Measurements from ENCODE around the gene ITGA8.
"Not testable (repeated sequence)": the region's sequence is repeated elsewhere in the genome, so short reads cannot be mapped to it uniquely, and the experiment has no call there.

ITGA8 gene

DNA sequence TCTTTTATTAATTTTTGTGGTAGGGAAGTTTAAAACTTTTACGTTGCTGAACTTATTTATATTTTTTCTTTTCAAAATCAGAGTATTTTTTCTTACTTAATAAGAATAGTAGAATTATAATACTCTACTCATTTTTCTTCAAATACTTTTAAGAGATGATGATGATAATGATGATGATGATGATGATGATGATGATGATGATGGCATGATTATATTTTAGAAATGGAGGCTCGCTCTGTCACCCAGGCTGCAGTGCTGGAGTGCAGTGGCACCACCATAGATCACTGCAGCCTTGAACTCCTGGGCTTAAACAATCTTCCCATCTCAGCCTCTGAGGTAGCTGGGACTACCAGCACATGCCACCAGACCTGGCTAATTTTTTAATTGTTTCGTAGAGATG lies 230.3 kb downstream of the ITGA8 start:
- DNase-seq = no peak

DNA sequence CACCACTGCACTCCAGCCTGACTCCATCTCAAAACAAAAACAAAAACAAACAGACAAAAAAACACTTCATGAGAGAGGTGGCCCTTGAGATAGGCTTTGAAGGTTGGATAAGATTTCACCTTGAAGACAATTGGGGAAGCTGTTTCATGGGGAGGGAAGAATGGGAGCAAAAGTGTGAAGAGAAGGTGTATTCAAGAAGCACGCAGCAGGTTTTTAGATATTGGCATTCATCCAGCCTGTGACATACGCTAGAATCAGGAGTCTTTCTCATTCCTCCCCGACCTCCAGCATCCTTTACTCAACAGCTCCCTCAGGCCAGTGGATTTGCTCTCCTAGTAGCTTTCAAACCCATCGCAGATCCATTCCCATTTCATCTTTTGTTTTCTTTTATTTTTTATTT lies 232.3 kb downstream of the ITGA8 start:
- DNase-seq = no peak

DNA sequence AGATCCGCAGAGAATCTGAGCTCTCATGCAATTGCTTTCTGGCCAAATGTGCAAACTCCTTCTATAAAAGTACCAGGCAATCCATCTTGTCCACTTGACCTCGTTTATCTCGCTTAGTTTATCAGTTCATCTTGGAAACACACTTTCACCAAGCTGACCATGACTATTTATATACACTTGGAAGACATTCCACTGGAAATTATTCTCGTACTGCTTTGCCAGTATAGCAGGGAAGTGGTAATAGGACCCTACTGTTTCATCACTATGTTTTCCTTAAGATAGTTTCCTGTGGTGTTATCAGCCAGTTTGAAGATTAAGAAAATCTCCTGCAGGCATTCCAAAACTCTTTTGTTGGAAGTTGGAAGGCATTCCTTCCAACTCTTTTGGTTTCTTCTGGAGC lies 233.3 kb downstream of the ITGA8 start:
- no peak for DNase-seq

DNA sequence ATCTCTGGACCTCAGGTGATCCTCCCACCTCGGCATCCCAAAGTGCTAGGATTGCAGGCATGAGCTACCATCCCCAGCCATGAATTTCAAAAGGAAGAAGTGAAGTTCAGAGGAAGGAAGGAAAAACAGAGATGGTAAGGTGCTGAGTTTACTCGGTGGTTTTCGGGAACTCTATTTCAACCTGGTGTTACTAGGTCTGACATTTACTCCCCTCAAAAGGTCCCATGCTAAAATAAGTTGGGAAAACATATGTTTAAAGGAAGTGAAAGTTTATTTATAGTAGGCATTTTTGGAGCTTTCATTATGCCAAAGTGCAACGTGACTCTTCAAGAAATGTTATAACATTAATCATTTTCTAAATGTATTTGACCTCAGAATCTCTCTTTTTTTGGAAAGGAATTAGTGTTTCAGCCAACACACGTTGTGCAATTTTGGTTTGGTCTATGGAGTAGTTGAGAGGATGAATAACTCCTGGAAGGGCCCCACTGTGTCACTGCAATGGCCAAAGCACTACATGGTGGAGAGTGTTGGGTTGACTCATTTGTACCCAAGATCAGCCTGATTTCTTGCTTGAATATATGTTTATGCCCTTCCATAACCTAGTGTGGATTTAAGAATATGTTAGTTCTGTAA lies 233.9 kb downstream of the ITGA8 start:
- no peak for DNase-seq

DNA sequence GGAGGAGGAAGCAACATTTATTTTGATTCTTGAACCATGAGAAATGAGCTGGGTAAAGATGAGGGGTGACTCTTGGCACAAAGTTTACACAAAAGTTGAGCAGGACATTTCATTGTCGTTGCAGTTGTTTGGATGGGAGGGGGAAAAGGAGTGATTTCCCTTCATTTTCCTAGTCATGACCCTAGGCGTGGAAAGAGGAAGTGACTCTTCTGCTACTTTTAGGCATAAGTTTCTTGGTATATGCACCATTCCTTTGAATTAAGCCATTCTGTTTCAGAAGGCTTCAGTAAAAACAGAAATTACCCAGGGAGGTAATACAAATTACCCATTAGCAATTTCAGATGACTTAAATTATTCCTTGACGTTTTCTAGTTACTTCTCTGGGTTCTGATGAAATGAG lies 234.7 kb downstream of the ITGA8 start:
- DNase-seq = no peak

DNA sequence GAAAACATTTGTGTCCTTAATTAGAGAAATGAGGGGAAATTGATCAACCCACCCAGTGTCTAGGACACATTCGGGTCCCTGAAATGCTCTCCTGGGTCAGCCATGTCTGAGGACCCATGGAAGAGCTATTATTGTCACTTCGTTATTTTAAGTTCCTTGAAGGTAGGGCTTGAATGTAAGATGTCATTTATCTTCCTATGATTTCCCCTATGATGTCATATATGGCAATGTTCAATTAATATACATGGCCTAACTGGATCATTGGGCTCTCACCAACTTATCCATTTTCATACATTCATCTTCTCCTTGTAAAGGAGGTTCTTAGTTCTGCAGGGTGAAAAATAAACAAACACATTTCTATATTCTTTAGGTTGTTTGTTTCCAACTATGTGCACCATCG lies 235.6 kb downstream of the ITGA8 start:
- no peak for DNase-seq

DNA sequence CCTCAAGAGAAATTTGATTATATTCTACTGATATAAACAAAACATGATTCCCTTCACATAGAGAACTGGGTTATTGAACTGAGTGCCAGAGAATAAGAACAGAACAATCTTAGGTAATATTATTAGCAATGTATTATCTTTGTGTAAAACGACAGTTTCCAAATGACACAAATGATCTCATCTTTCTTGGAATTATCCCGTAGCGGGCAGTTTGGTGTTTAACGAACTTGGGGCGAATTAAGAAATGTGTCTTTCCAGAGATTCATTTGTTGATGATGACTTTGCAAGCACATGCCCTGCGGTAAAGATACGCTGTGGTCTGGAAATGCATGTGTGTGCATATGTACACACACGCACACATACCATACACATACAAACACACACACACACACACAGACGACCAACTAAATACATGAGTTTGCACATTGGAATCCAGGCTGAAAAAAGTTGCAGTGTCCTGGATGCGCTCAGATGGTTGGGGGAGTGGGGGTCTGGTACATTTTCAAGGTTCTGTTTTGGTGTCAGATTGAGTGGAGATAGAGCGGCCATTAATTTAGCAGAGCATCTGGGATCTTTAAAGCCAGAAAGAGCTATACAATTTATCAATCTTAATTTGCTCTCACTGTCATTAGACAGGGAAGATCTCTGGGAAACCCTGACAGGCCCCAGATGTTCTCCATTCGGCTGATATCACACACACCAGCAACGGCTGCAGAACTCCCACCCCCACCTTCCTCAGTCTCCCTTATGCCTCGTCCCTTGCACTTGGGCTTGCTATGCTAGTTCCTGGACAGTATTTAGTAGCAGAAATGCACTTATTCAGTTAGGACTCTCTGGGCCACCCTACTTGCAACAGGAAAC lies 236.3 kb downstream of the ITGA8 start:
- no peak for DNase-seq

DNA sequence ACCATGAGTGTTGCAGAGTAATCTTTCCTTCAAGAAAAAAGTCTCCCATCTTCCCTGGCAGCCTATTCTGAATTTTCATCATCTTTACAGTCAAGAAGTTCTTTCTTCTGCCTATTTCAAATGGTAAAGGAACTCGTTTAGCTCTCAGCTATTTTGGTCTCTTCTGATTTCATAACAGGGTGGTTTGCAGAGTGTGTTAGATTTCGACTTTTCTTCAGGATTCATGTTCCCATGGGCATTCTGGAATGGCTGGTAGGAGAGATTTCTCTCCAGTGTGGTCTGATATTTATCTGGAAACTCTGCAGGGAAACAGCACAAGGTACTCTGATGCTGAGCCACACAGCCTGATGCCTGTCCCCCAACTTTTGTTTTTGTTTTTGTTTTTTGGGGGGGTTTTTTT lies 237.6 kb downstream of the ITGA8 start:
- DNase-seq = no peak

DNA sequence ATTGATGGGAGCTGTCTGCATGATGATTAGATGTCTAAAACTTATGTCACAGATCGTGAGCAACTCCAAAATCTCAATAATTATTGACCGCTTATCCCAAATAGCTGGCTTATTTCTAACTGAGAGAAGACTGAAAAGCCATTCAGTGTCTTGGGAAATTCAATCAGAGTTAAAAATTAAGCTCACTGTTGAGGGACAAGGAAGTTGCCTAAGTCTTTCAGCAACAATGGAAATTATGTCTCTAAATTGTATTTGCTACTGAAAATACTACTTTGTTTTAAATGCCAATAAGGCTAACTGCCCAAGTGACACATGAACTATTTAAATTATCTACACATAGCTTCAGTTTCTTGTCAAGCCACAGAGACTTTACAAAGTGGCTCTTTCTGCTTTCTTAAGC lies 240.8 kb downstream of the ITGA8 start:
- no peak for DNase-seq

DNA sequence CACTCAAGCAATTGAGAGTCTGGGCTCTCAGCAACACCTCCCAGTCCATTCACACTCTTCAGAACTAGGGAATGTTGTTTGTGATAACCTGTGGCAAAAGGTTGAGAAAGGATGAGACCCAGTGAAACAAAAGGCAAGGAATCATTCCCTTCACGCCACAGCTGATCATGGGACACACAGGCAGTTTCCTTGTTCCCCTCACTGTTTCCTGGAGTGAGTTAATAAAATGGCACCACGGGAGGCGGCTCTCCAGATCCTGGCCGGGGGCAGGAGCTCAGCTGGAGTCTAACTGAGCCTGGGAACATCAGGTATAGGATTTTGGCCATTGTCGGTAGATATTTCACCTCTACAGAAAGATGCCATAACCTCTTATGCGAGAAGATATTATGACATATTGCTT lies 241.3 kb downstream of the ITGA8 start:
- DNase-seq = no peak

DNA sequence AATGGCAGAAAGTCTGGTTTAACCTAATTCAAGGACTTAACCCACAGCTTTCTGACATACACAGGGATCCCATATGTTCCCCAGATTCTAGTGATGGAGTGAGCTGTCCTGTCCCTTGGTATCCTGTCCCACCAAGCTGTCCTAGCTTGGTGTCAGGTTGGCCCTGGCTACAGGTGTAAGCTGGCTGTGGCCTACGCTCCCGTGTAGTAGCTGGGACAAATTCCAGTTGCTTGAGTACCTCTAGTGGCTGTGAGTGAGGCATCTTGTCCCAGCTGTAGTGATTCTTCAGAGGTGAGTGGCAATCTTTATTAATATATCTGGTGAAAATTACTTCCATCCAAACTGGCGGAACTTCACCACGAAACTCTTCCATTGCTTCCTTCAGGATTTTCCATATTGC lies 243.4 kb downstream of the ITGA8 start:
- DNase-seq = no peak

DNA sequence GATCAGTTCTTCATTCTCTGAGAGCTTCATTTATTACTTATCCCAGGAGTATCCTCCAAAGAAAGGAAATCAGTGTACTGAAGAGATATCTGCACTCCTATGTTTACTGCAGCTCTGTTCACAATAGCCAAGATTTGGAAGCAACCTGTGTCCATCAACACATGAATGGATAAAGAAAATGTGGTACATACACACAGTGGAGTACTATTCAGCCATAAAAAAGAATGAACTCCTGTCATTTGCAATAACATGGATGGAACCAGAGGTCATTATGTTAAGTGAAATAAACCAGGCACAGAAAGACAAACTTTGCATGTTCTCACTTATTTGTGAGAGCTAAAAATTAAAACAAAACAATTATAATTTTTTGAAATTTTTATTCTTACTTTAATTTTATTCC lies 244.3 kb downstream of the ITGA8 start:
- DNase-seq = not testable (repeated sequence)

DNA sequence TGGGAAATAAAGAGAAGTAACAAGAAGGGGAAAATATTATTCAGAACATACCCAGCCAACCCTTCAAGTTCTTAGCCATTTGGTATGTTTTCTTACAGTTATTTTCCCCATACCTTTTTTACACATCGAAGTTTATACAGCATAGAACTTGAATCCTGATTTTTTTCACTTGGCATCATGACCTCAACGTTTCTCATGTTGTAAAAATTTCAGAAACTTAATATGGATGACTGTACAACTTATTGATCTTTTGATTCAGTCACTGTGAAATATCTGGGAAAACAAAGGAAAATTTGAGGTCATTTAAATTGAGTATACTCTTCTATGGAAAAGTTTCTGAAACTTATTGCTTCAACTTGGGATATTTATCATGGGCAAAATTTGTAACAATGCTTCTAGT lies 245.1 kb downstream of the ITGA8 start:
- no peak for DNase-seq

DNA sequence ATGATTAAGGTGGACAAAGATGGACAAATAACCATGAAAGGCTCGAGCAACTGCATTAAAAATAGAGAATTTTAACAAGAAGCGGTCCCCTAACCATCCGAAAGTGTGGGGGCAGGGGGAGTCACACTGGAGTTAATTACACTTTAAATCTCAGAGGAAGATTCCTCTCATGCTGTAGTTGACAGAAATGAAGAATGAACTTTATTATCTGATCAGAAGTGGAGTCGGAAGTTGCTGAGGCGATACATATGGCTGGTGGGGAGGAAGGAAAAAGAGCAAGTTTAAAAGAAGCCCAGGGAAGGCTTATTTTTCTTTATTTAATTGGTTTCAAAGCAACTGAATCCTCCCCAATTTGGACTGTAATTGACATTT lies 246.3 kb downstream of the ITGA8 start:
- no peak for DNase-seq

DNA sequence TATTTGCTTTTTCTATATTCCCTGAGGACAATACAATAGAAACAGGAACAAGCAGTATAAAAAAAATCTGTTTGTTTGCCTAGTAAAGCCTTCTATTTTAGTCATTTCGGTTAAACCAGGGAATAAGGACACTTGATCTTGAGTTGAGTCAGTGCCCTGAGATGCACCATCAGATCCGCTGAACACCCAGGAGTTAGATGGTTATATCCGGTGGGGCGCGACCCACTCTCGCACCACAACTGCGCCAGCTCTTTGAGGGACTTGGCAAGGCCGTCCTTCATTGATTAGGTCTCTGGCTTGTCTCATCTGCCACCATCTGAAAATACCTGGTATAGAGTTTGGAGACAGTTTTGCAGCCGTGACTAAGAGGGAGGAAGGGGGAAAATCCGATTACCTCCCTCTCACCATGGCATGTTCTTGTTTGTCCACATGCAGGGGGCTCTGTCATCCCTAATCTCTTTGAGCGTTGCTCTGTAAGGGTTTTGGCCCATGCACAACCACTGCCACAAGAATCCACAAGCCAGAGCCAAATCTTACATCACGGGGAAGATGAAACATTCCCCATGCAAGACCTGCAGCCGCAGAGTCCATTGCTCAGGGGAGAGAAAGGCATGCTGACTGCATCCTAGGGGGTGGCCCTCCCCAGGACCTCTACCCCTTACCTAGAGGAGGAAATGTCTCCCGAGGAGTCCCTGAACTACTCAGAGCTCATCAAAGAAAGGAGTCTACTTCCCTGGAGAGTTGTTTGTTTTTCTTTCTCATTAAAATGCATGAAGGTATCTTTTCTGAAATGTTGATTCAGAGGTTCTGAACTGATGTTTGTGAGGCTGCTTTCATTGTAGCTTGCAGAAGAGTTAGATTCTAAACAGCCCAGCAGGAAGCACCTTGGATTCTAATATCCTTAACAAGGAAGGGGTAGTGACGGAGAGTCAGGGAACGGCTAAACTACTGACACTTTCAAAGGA lies 247.0 kb downstream of the ITGA8 start:
- no peak for DNase-seq

DNA sequence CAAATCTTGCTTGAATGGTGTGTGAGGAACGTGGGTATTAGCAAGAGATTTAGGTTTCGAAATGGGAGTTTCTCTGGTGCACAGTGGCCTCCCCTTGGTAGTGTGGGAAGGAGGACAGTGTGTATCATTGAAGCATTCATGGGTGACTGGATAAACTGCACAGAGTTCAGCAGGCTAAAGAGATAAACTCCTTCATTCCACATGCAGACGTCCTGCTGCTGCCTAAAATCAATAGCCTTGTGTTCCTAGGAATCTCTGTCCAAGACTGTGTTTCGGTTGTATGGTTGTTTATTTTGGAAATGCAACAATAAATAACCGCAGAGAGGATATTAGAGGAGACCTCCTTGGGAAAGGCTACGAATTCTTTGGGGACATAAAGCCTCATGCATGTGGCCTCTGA lies 247.7 kb downstream of the ITGA8 start:
- DNase-seq = no peak

DNA sequence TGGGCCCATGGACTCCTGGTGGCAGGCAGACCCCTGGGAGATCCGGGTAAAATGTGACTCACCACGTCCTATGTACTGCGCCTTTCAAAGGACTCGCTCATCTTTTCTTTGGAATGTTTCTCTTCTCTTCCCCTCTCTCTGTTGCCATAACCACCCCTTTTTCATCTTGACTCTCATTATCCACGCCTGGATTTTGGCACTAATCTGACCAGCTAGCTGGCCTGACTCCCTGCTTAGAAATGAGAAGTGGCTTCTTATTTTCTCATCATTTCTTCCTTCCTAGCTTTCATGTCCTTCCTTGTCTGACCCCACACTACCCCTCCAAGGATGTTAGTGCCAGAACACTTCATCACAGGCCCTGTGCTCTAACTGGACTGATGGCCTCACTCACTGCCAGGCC lies 250.6 kb downstream of the ITGA8 start:
- DNase-seq = no peak

DNA sequence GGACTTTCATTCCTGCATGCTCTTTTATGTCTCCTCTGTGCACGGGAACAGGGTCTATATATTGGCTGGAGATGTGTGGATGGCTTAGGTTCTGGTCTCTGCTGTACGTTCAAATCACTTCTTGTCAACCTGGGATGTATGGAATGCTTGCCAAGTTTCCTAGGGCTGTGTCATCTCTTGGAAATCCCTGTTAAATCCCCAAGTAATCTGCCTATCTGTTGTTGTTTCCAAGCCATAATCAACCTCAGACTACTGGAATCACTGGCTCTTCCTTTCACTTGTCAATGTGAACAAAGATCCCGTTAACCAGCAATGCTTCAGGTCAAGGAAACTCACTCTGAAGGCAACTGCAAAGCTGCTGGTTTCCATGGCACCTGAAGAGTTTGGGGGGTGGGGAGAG lies 255.3 kb downstream of the ITGA8 start:
- no peak for DNase-seq
